GM21576 (cell line): ENCODE results near the gene UPF3A.

Source experiments
- ATAC-seq: cut with Tn5 transposase; IDR thresholded peaks from one replicate; pipeline ENCODE4 v1.9.1; 2021; ENCODE audit warnings: mild to moderate bottlenecking, moderate library complexity; ENCODE audit not compliant: unreplicated experiment

Gene UPF3A

DNA sequence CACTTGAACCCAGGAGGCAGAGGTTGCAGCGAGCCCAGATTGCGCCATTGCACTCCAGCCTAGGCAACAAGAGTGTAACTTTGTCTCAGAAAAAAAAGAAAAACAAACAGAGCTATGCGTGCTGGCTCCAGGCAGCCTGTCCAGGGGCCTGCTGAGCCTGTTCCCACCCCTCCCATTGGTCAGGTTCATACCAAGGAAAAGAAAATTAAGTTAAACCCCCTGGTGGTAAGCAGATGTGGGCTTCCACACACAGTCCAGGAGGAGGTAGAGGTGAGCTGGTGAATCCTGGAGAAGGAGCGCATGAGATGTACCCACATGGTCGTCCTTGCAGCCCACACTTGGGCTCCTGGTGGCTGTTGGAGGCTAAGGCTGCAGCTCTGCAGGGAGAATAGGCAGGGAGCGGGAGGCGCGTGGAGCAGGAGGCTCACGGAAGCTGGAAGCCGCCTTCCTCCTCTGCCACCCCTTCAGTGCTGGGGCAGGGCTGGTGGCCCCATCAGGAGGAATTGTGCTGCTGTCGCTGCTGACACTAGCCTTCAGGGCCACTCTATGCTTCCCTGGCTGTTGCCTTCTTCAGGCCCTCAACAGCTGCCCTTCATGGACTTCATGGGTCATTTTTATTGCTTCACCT is 22.4 kb downstream of the UPF3A start:
- ATAC-seq: no peak

DNA sequence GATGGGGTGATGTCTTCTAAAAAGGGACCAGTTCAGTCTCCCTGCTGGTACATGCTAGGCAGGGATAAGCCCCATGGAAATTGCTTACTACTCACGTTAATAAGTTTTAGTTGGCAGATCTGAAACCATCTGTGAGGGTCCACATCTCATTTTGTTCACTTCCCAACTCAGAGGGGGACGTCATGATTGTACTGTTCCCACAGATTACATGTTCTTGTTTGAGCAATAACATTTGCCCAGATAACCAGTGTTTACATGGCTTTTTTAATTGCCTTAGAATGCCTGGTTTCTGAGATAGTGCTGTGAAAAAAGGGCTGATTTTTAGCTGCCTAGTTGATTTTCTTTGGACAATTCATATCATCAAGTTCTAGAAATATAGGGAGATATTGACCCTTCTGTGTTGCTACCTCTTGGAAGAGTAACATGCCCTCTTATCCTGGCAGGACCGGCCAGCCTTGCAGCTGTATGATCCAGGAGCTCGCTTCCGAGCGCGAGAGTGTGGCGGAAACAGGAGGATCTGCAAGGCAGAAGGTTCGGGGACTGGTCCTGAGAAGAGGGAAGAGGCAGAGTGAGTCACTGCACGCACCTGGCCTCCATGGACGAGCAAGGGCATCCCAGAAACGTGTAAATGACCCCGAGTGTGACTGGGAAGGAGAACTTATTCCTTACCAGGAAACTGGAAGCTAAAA is 23.1 kb downstream of the UPF3A start:
- ATAC-seq: no peak

DNA sequence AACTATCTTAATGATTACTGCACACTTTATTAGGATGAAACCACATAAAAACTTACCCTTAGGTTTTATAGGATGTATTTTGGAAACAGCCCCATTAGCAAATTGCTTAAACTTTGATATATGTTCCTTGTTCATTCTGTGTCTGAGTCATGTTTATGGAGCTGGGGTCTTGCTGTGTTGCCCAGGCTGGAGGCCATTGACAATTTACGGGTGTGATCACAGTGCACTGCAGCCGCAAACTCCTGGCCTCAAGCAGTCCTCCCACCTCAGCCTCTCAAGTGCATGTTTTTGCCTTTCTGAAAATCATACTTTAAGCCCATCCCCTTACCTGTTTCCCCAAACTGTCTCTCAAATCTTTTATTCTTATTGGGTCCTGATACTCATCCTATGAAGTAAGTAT is 27.7 kb downstream of the UPF3A start:
- ATAC-seq: no peak

DNA sequence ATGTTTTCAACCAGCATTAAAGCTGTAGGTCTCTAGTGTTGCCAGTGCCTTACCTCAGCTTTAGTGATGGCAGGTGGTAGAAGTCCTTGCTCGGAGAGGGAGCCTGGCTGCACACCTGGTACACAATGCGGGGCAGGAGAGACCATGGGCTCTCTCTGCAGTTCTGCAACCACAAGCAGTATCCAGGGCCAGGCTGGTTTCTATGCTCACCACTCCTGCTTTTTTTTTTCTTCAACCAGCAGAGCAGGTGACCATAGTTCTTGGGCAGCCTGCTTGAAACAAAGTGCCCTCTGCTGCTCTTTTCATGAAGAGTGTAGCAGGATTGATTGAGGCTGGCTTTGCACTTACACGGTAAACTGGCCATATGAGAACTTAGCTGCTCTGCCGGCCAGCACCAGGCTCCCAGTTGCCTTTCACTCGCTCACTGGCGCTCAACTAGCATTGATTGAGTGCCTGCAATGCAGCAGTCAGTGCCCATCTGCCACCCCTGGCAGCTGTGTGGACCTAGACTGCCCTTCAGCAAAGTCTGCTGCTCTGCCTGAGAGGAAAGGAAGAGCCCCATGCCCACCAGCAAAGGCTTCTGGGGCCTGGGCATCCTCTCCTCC is 28.5 kb downstream of the UPF3A start:
- ATAC-seq: no peak

DNA sequence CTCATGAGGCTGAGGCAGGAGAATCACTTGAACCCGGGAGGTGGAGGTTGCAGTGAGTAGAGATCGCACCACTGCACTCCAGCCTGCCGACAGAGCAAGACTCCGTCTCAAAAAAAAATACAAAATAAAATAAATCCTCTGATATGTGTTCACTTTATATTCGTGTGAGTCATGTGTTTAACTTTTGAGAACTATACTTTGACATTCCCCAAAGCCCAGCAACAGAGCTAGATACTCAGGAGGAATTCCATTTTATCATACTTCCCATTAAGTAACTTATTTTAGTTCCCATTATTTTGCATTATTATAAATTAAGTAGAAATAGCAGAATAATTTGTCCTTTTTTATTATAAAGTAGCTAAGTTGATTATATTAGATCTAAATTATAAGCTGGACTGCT is 29.6 kb downstream of the UPF3A start:
- no peak for ATAC-seq

DNA sequence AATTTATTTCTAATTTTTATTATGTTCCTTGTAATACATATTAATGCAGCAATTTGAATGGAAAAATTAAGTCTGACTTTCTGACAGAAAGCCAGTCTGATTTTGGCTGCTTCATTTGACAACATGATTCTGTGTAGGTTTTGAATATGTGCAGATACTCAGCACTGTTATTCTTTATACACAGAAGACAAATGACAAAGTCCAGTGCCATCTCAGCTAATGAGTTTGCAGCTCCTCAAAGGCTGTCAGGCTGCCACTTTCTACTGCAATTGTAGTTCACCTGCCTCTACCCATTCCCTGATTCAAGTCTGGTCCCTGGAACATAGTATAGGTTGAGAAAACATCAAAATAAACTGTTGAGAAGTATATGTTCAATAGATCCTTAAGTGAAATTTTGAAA is 30.0 kb downstream of the UPF3A start:
- no peak for ATAC-seq

DNA sequence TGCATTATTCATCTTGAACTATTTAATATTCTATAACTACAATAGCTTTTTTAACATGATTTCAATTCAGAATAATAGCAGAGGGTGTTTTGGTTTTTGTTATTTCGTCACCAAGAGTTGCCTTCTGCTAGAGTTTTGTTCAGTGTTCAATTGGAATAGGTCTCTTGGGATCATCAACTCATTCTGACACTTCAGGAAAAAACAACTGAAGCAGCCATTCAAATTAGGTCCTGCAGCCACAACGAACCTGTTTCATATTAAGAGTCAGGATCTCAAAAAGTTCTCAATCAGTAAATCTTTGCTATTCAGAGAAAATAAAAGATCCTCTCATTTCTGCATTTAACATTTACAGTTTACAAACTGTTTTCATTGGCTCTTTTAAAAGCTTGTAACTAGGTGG is 30.5 kb downstream of the UPF3A start:
- ATAC-seq: no peak

DNA sequence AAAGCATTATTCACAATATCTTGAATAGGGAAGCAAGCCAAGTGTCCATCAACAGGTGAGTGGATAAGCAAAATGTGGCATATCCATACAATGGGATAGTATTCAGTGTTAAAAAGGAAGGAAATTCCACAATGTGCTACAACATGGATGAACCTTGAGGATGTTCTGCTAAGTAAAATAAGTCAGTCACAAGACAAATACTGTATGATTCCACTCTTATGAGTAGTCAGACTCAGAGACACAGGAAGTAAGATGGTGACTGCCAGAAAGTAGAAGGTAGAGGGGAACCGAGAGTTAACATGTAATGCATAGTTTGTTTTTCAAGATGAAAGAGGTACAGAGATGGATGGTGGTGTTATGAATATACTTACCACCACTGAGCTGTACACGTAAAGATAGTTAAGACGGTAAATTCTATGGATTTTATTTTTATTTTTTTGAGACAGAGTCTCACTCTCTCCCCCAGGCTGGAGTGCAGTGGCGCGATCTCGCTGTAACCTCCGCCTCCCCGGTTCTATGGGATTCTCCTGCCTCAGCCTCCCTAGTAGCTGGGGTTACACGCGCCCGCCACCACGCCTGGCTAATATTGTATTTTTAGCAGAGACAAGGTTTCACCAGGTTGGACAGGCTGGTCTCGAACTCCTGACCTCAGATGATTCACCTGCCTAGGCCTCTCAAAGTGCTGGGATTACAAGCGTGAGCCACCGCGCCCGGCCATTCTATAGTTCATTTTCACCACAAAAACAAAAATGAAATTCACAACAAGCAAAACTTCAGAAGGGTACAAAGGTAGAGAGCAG is 31.9 kb downstream of the UPF3A start:
- ATAC-seq: no peak

DNA sequence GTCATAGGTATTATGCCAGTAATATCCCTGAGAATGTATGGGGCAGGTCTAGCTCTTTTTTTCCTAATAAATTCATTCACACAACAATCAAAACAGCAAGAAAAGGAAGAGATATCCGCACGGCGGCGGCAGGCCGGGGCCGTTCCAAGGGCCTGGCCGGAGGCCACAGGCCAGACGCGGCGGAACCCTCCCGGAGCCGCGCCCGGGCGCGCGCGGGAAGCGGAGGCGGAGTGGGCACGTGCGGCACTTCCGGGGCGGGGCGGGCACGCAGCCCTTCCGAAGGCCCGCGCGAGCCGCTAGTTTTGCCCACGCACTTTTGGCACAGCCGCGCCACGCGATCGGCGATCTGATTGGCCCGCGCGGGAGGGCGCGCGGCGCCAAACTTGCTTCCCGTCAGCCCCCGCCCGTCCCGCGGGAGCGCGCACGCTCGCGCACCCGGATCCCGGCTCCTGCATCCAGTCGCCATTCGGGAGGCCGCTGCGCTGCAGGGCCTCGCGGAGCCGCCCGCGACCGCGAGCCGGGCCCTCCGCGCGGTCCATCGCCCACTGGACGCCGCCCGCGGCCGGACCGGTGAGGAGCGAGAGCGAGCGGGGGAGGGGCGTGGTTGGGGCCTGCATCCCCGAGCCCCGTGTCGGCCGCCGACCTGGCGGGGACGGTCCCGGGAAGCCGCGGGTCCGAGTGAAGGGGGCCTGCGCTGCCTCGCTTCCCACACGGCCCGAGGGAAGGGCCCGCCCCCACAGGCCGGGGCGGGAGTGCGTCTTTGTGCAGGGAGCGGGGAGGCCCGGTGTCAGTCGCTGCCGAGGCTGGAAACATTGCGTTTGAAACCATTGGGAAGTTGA is 32.9 kb downstream of the UPF3A start, which contains the start of gene CHAMP1:
TSS of gene CHAMP1 (plus strand) at position 430 of the 839 bp plus-strand sequence. CDS start 9,340 bp downstream, outside the sequence.
- ATAC-seq: peak; percentile 78

DNA sequence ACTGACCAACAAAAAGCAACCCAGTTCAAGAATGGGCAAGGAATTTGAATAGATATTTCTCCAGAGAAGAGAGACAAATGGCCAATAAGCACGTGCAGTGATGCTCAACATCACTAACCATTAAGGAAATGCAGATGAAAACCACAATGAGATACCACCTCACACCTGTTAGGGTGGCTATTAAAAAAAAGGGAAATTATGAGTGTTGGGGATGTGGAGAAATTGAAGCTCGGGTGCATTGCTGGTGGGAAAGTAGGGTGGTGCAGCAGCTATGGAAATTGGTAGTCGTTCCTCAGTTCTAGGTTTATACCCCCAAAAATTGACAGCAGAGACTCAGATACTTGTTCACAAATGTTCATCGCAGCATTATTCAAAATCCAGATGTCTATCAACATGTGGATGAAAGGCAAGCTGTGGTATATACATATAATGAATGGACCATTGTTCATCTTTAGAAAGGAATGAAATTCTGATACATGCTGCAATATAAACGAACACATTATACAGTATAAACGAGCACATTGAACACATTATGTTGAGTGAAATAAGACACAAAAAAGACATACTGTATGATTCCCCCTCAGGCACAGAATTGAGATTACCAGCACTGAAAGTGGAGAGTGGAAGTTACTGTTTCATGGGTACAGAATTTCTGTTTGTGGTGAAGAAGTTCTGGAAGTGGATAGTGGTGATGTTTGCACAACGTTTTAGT is 33.8 kb downstream of the UPF3A start:
- no peak for ATAC-seq

DNA sequence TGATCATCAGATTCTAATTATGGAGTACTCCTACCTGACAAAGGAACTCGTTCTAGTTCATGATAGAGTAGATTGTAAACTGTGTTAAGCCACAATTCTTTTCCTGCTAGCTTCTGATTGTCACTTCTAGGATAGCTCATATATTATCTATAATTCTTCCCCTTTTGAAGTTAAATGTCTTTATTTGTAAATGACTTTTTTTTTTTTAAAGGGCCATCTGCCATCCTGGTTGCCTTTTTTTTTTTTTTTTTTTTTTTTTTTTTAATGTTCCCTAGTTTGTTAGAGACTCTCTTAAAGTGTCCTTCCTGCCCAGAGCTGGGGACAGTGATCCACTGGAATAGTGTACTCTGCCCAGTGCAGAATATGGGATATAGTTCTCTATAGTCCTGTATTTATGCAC is 37.2 kb downstream of the UPF3A start:
- no peak for ATAC-seq

DNA sequence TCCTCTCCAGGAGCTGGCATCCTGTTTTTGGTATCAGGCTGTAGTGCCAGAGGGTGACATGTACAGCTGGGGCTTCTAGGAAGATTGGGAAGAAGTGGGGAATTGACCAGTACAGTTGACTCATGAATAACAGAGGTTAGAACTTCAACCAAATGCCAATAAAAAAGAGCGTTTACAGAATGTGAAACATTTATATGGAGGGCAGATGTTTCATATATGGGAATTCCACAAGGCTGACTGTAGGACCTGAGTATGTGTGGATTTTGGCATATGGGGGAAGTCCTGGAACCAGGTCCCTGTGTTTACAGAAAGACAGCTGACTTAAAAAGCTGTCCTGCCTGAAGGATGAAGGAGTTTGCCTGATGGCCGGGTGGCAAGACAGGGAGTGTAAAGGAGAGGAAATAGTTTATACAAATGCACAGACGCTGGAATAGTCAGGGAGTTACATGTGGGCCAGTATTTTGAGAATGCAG is 38.1 kb downstream of the UPF3A start:
- no peak for ATAC-seq

DNA sequence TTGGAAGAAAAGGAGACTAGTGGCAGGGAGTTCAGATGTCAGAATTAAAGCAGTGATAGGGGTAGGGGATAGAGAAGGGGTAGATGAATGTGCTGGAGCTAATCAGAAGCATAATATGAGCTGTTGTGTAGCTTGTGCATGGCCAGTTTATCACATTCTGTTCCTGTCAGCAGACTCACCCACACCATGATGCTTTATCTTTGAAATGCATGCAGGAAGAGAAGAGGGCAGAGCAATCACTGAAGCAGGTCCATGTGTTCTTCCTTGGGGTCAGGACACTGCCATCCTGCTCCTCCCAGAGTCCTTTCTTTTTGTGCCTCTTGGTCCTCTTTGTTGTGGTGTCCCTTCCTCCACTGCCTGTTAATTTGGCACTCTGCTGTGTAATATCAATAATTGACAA is 38.7 kb downstream of the UPF3A start:
- no peak for ATAC-seq

DNA sequence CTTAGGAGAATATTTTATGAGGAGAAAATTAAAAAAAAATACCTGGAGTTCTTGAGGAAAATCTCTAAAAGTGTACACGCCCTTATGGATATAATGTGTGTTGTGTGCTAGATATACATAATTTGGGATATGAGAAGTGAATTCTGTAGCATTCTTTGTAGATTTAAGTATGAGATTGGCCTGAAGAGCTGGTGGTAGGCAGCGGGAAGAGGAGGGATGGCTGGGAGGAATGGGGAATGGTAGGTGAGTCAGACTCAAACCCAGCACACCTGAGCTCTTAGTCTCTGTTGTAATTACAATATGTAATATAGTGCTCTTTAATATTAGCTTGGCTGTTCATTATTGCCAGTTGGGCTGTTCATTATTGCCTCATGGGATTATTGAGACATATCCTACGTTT is 39.9 kb downstream of the UPF3A start:
- no peak for ATAC-seq

DNA sequence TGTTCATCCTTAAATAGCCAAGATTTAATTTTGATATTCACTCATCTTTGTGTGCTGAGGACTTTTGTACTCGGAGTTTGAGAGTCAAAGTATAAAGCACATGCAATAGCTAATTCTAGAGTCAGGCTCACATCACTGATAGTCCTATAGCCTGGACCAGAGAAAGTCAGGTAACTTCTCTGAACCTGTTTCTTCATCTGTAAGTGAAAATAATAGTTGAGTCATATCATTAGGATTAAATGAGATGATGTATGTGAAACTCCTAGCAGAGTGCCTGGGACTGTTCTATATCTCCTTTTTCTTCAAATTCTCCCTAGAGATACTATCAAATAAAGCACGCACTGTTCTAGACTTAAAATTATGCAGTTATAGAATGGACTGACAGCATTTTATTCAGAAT is 41.9 kb downstream of the UPF3A start:
- ATAC-seq: no peak

DNA sequence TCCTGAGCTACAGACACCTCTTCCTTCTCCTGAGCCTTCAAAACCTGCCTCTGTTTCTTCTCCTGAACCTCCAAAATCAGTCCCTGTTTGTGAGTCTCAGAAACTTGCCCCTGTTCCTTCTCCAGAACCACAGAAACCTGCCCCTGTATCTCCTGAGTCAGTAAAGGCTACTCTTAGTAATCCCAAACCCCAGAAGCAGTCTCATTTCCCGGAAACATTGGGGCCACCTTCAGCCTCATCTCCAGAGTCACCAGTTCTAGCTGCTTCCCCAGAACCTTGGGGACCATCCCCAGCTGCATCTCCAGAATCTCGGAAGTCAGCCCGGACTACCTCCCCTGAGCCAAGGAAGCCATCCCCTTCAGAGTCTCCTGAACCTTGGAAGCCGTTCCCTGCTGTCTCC is 42.9 kb downstream of the UPF3A start:
- no peak for ATAC-seq

DNA sequence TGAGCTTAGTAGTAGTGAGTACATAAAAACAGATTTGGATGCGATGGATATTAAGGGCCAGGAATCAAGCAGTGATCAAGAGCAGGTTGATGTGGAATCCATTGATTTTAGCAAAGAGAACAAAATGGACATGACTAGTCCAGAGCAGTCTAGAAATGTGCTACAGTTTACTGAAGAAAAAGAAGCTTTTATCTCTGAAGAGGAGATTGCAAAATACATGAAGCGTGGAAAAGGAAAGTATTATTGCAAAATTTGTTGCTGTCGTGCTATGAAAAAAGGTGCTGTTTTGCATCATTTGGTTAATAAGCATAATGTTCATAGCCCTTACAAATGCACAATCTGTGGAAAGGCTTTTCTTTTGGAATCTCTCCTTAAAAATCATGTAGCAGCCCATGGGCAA is 44.3 kb downstream of the UPF3A start:
- ATAC-seq: no peak

DNA sequence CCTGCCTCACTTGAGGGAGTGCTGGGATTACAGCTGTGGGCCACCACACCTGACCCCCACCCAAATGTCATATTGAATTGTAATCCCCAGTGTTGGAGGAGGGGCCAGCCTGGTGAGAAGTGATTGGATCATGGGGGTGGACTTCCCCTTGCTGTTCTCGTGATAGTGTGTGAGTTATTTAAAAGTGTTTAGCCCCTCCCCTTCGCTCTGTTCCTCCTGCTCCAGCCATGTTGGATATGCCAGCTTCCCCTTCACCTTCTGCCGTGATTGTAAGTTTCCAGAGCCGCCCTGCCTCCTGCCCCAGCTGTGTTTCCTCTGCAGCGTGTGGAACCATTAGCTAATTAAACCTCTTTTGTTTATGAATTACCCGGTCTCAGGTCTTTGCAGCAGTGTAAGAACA is 46.6 kb downstream of the UPF3A start:
- no peak for ATAC-seq

DNA sequence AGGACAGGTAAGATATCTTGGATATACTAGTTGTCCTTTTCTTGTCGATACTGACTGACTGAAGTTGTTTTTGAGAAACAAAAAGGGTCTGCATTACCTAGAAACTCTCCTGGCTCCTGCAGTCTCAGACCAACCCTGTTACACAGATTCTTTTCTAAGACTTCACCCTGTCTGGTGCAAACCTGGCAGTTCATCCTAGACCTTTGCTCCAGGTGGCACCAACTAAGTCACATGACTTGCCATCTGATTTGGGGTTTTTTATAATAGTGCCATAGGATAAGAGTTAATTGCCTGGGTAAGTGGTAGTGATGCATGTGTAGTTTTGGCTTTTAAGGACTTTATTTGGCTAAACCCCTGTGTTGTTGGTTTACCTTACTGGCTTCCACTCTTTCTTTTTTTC is 47.2 kb downstream of the UPF3A start:
- no peak for ATAC-seq

DNA sequence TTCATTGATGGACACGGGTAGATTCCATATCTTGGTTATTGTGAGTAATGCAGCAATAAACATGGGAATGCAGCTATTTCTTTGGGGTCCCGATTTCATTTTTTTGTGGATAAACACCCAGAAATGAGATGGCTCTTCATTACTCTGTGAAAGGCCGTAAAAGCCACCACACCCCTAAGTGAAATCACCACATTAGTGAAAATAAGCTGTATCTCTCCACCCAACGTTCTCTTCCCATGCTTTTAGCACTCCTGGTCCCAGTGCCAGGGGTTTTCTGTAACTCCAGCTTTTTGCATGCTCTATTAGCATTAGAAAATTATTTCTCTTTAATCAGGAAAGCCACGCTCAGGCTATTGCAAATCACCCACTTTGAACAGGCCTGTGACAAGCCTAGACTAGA is 48.7 kb downstream of the UPF3A start:
- no peak for ATAC-seq
